HUES48 (cell line): ENCODE results near the gene F11R.
"Not testable (repeated sequence)": the region's sequence is repeated elsewhere in the genome, so short reads cannot be mapped to it uniquely, and the experiment has no call there.

Source experiments
- H3K27ac ChIP-seq: one replicate; pipeline ENCODE4 v1.7.0; 2013; ENCODE audit warnings: low read depth, low read length, inconsistent platforms
- H3K27me3 ChIP-seq: 2 replicates; pipeline ENCODE4 v1.6.1; 2013; ENCODE audit warnings: mild to moderate bottlenecking, low read length; ENCODE audit not compliant: control insufficient read depth, insufficient read depth
- H3K36me3 ChIP-seq: 2 replicates; pipeline ENCODE4 v1.6.1; 2013; ENCODE audit warnings: low read length; ENCODE audit not compliant: control insufficient read depth, insufficient read depth
- H3K4me1 ChIP-seq: 2 replicates; pipeline ENCODE4 v1.6.1; 2013; ENCODE audit warnings: mild to moderate bottlenecking, low read length; ENCODE audit not compliant: control insufficient read depth, insufficient read depth
- H3K4me3 ChIP-seq: 2 replicates; pipeline ENCODE4 v1.5.1; 2013; ENCODE audit warnings: mild to moderate bottlenecking, low read depth, low read length
- H3K9ac ChIP-seq: 2 replicates; pipeline ENCODE4 v1.6.1; 2013; ENCODE audit warnings: mild to moderate bottlenecking, low read depth, low read length, moderate library complexity
- H3K9me3 ChIP-seq: 2 replicates; pipeline ENCODE4 v1.6.1; 2013; ENCODE audit warnings: low read length; ENCODE audit not compliant: control insufficient read depth, insufficient read depth

F11R gene

GRCh38 chr1:161039154-161039545 is 18.2 kb upstream of the F11R start:
- Histone ChIP-seq H3K27ac (peak overlapping the region; percentile 77), H3K9ac (no peak overlapping the region), H3K27me3 (no peaks in the 10 kb centered on the region), H3K9me3 (no peaks in the 10 kb centered on the region), H3K4me3 (peak overlapping the region; percentile 81), H3K36me3 (peaks cover 47% of the 10 kb centered on the region), H3K4me1 (peaks cover 17% of the 10 kb centered on the region; the same call in 1 of the 2 replicates)

- Histone ChIP-seq H3K4me1 (peaks cover 17% of the 10 kb centered on the region; the same call in 1 of the 2 replicates), H3K9ac (peak within 1 kb of the TSS; percentile 46; the same call in 1 of the 2 replicates), H3K27ac (peak within 1 kb of the TSS; percentile 77), H3K27me3 (no peaks in the 10 kb centered on the region), H3K4me3 (peak within 1 kb of the TSS; percentile 81), H3K9me3 (no peaks in the 10 kb centered on the region), H3K36me3 (peaks cover 47% of the 10 kb centered on the region)
Measured at GRCh38 chr1:161038523-161039153, 17.7 kb upstream of the F11R start, which contains the start of gene TSTD1. TSS of gene TSTD1 (minus strand) at chr1:161038964. CDS start at chr1:161038889, 75 bp downstream.

GRCh38 chr1:161037661-161038522 is 16.9 kb upstream of the F11R start:
- no peaks in the 10 kb centered on the region for H3K9me3 ChIP-seq
- H3K27ac ChIP-seq = peak overlapping the region; percentile 77
- H3K27me3 ChIP-seq = no peaks in the 10 kb centered on the region
- peak overlapping the region; percentile 46; the same call in 1 of the 2 replicates for H3K9ac ChIP-seq
- H3K36me3 ChIP-seq = peaks cover 42% of the 10 kb centered on the region
- peak overlapping the region; percentile 81 for H3K4me3 ChIP-seq
- H3K4me1 ChIP-seq = peaks cover 17% of the 10 kb centered on the region; the same call in 1 of the 2 replicates

DNA sequence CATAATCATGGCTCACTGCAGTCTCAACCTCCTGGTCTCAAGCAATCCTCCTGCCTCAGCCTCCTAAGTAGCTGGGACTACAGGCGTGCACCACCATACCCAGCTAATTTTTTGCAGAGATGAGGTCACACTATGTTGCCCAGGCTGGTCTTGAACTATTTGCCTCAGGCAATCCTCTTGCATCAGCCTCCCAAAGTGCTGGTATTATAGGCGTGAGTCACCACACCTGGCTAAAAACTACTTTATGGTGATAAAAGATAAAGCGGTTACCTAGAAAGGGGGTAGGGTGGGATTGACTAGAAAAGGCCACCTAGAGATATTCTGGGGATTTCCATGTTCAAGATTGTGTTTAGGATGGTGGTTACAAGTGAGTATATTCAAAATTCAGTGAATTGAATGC is 12.8 kb upstream of the F11R start:
- H3K9me3 ChIP-seq = no peaks in the 10 kb centered on the region
- peaks cover 20% of the 10 kb centered on the region; the same call in 1 of the 2 replicates for H3K4me1 ChIP-seq
- H3K27me3 ChIP-seq = no peaks in the 10 kb centered on the region
- H3K27ac ChIP-seq = no peak overlapping the region
- H3K4me3 ChIP-seq = no peak overlapping the region
- H3K36me3 ChIP-seq = peaks cover 7% of the 10 kb centered on the region; the same call in 1 of the 2 replicates
- H3K9ac ChIP-seq = no peak overlapping the region

GRCh38 chr1:161032409-161032808 is 11.5 kb upstream of the F11R start:
- no peak overlapping the region for H3K27ac ChIP-seq
- no peak overlapping the region for H3K9ac ChIP-seq

DNA sequence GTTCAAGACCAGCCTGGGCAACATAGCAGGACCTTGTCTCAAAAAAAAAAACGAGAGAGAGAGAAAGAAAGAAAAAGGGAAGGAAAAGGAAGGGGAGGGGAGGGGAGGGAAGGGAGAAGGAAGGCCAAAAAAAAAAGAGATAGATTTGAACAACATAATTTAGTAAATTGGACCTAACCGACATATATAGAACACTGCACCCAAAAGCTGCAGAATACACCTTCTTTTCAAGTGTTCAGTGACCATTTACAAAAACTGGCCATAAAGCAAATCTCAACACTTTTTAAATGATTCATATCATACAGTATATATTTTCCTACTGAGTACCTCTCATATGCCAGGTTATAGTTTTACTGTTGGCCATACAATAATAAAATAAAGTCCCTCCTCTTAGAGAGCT is 10.9 kb upstream of the F11R start:
- no peaks in the 10 kb centered on the region for H3K9me3 ChIP-seq
- H3K36me3 ChIP-seq = no peaks in the 10 kb centered on the region
- H3K4me1 ChIP-seq = peaks cover 13% of the 10 kb centered on the region; the same call in 1 of the 2 replicates
- no peaks in the 10 kb centered on the region for H3K27me3 ChIP-seq
- H3K9ac ChIP-seq = no peak overlapping the region
- H3K27ac ChIP-seq = no peak overlapping the region
- H3K4me3 ChIP-seq = no peak overlapping the region

More at GRCh38 chr1:161032409-161032808, 11.5 kb upstream of the F11R start:
- H3K36me3 ChIP-seq = peaks cover 5% of the 10 kb centered on the region; the same call in 1 of the 2 replicates
- H3K27me3 ChIP-seq = no peaks in the 10 kb centered on the region
- H3K4me1 ChIP-seq = peaks cover 14% of the 10 kb centered on the region; the same call in 1 of the 2 replicates
- H3K9me3 ChIP-seq = no peaks in the 10 kb centered on the region
- H3K4me3 ChIP-seq = no peak overlapping the region

DNA sequence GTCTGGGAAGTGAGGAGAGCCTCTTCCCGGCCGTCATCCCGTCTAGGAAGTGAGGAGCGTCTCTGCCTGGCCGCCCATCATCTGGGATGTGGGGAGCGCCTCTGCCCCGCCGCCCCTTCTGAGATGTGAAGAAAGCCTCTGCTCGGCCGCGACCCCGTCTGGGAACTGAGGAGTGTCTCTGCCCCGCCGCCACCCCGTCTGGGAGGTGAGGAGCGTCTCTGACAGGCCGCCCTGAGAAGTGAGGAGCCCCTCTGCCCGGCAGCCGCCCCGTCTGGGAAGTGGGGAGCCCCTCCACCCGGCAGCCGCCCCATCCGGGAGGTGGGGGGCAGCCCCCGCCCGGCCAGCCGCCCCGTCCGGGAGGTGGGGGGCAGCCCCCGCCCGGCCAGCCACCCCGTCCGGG is 8.5 kb upstream of the F11R start:
- H3K9ac ChIP-seq, H3K36me3 ChIP-seq, H3K4me3 ChIP-seq, H3K27me3 ChIP-seq, H3K4me1 ChIP-seq, H3K27ac ChIP-seq, H3K9me3 ChIP-seq: not testable (repeated sequence)

DNA sequence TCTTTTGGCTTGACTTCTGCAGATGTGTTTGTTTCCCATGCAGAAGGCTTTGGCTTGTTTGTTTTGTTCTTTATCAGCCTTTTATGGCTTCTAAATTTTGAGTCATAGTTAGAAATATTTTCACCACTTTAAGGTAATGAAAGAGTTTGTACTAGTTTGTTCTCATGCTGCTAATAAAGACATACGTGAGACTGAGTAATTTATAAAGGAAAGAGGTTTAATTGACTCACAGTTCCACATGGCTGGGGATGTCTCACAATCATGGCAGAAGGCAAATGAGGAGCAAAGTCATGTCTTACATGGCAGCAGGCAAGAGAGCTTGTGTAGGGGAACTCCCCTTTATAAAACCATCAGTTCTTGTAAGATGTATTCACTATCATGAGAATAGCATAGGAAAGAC is 6.0 kb upstream of the F11R start:
- not testable (repeated sequence) for H3K27ac ChIP-seq

GRCh38 chr1:161022432-161022831 is 1.5 kb upstream of the F11R start:
- H3K9ac ChIP-seq, H3K9me3 ChIP-seq, H3K27ac ChIP-seq, H3K4me3 ChIP-seq, H3K27me3 ChIP-seq, H3K36me3 ChIP-seq: not testable (repeated sequence)
- peaks cover 19% of the 10 kb centered on the region for H3K4me1 ChIP-seq

More for the DNA sequence above, 6.0 kb upstream of the F11R start:
- not testable (repeated sequence) for H3K4me1 ChIP-seq, H3K27me3 ChIP-seq, H3K36me3 ChIP-seq, H3K4me3 ChIP-seq, H3K9ac ChIP-seq, H3K9me3 ChIP-seq

DNA sequence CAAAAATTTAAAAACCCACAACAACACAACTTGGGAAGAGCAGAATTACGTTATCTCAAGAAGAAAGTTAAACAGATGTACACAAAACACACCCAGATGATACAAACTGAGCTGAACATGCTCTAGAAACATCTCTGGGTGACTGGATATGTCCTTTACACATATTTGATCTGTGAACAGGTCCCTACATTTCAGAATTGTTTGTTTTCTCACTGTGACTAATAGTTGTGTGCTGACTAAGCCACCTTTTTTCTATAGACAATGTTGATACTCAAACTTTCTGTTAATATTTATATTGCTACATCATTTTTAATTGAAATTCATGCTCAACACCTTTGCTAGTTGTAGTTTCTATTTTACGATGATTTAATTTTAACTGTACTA is 1.0 kb upstream of the F11R start:
- Histone ChIP-seq H3K4me1 (peaks cover 23% of the 10 kb centered on the region), H3K4me3 (peak overlapping the region; percentile 67), H3K36me3 (no peaks in the 10 kb centered on the region), H3K9me3 (no peaks in the 10 kb centered on the region), H3K9ac (no peak overlapping the region; the same call in 1 of the 2 replicates), H3K27ac (peak overlapping the region; percentile 98), H3K27me3 (no peaks in the 10 kb centered on the region)
